C4-2B (cell line): Measurements from ENCODE around the gene TOMM34.

ENCODE experiments used
- CTCF ChIP-seq: fragments of 450-650 bp; conservative IDR thresholded peaks from 2 replicates; pipeline ENCODE4 v1.5.1; 2017; ENCODE audit warnings: mild to moderate bottlenecking
- ZFX ChIP-seq: fragments of 450-650 bp; IDR thresholded peaks from 2 replicates; pipeline ENCODE4 v1.6.1; 2017

GRCh38 chr20:44990425-44990824 is 30.2 kb upstream of the TOMM34 start:
- TF ChIP-seq CTCF (no peak), ZFX (no peak)
